Mesendoderm (in vitro differentiated cells): ENCODE results near the gene NIPAL4.

Experiments
- DNase-seq: peaks from one replicate; pipeline ENCODE4 v3.0.0; 2013
- H2AK5ac ChIP-seq: 2 replicates; pipeline ENCODE4 v1.6.1; 2013; ENCODE audit warnings: low read length, inconsistent platforms
- H2BK120ac ChIP-seq: 2 replicates; pipeline ENCODE4 v1.6.1; 2013; ENCODE audit warnings: low read depth, mild to moderate bottlenecking, low read length, moderate library complexity, mixed read lengths
- H2BK15ac ChIP-seq: replicated peaks from 2 replicates; pipeline ENCODE4 v1.6.1; 2013; ENCODE audit warnings: low read depth, mild to moderate bottlenecking, moderate library complexity
- H2BK5ac ChIP-seq: 2 replicates; pipeline ENCODE4 v1.6.1; 2013; ENCODE audit warnings: low read length, inconsistent platforms
- H3K18ac ChIP-seq: 2 replicates; pipeline ENCODE4 v1.6.1; 2013; ENCODE audit warnings: mild to moderate bottlenecking, low read length, mixed read lengths
- H3K23ac ChIP-seq: one replicate; pipeline ENCODE4 v1.6.1; 2013; ENCODE audit warnings: low read length
- H3K27ac ChIP-seq: 2 replicates; pipeline ENCODE4 v1.5.1; 2013; ENCODE audit warnings: low read depth, mild to moderate bottlenecking, inconsistent platforms, low read length, moderate library complexity
- H3K27me3 ChIP-seq: 2 replicates; pipeline ENCODE4 v1.6.1; 2013; ENCODE audit warnings: low read length, control low read depth, mild to moderate bottlenecking, inconsistent platforms; ENCODE audit not compliant: insufficient read depth, poor library complexity
- H3K36me3 ChIP-seq: 2 replicates; pipeline ENCODE4 v1.6.1; 2013; ENCODE audit warnings: low read length, inconsistent platforms; ENCODE audit not compliant: control insufficient read depth, insufficient read depth
- H3K4ac ChIP-seq: one replicate; pipeline ENCODE4 v1.6.1; 2013; ENCODE audit warnings: low read depth, mild to moderate bottlenecking, low read length, moderate library complexity
- H3K4me1 ChIP-seq: 2 replicates; pipeline ENCODE4 v1.6.1; 2013; ENCODE audit warnings: low read depth, low read length, inconsistent platforms; ENCODE audit not compliant: control insufficient read depth
- H3K4me2 ChIP-seq: 2 replicates; pipeline ENCODE4 v1.6.1; 2013; ENCODE audit warnings: low read length
- H3K4me3 ChIP-seq: 2 replicates; pipeline ENCODE4 v1.5.1; 2013; ENCODE audit warnings: mild to moderate bottlenecking, low read length
- H3K56ac ChIP-seq: one replicate; pipeline ENCODE4 v1.6.1; 2013; ENCODE audit warnings: low read length
- H3K79me1 ChIP-seq: 2 replicates; pipeline ENCODE4 v1.6.1; 2013; ENCODE audit warnings: low read length, inconsistent platforms
- H3K79me2 ChIP-seq: 2 replicates; pipeline ENCODE4 v1.6.1; 2013; ENCODE audit warnings: mild to moderate bottlenecking, low read length; ENCODE audit not compliant: control insufficient read depth, insufficient read depth
- H3K9ac ChIP-seq: 2 replicates; pipeline ENCODE4 v1.6.1; 2013; ENCODE audit warnings: low read length, inconsistent platforms
- H4K5ac ChIP-seq: one replicate; pipeline ENCODE4 v1.6.1; 2013; ENCODE audit warnings: low read length
- H4K8ac ChIP-seq: one replicate; pipeline ENCODE4 v1.6.1; 2013; ENCODE audit warnings: low read depth, mild to moderate bottlenecking, control low read depth, low read length, moderate library complexity
- WGBS: extraction: QIAGEN DNeasy Blood & Tissue Kit; methylation state at CpG from one replicate; pipeline ENCODE4 v1.1.7; 2013; ENCODE audit warnings: low lambda C conversion rate, missing lambda C conversion rate; ENCODE audit not compliant: insufficient coverage; ENCODE audit errors: extremely low coverage; 5-methylcytosine and 5-hydroxymethylcytosine counted together

Gene NIPAL4

GRCh38 chr5:157516626-157517325 lies 56.8 kb downstream of the NIPAL4 start:
- H3K9ac ChIP-seq, result no peak overlapping the region
- H3K79me1 ChIP-seq, result peaks cover 41% of the 10 kb centered on the region
- H2BK120ac ChIP-seq, result no peak overlapping the region
- H3K4me1 ChIP-seq, result peaks cover 4% of the 10 kb centered on the region
- H3K27me3 ChIP-seq, result no peaks in the 10 kb centered on the region
- no peak overlapping the region for H2BK5ac ChIP-seq
- H3K79me2 ChIP-seq, result peaks cover 17% of the 10 kb centered on the region
- H2AK5ac ChIP-seq, result no peak overlapping the region
- H4K8ac ChIP-seq, result no peak overlapping the region
- WGBS, result no CpG with 5 or more reads among the region's 5 CpGs
- H3K56ac ChIP-seq, result no peak overlapping the region
- no peak overlapping the region for H3K18ac ChIP-seq
- H3K4me3 ChIP-seq, result no peak overlapping the region
- H3K36me3 ChIP-seq, result peaks cover 45% of the 10 kb centered on the region
- H3K4me2 ChIP-seq, result no peak overlapping the region
- no peak overlapping the region for H2BK15ac ChIP-seq
- H4K5ac ChIP-seq, result no peak overlapping the region
- no peak overlapping the region for H3K23ac ChIP-seq
- H3K27ac ChIP-seq, result no peak overlapping the region
- no peak for DNase-seq
- no peak overlapping the region for H3K4ac ChIP-seq

GRCh38 chr5:157518963-157519362 lies 59.0 kb downstream of the NIPAL4 start:
- no peak overlapping the region for H3K4me2 ChIP-seq
- H2BK120ac ChIP-seq, result no peak overlapping the region
- H3K36me3 ChIP-seq, result peaks cover 36% of the 10 kb centered on the region
- peaks cover 32% of the 10 kb centered on the region for H3K79me2 ChIP-seq
- no peak overlapping the region for H4K5ac ChIP-seq
- H2AK5ac ChIP-seq, result no peak overlapping the region
- DNase-seq, result no peak
- no peak overlapping the region for H3K18ac ChIP-seq
- H3K79me1 ChIP-seq, result peaks cover 46% of the 10 kb centered on the region
- H3K23ac ChIP-seq, result no peak overlapping the region
- no peak overlapping the region for H3K4ac ChIP-seq
- no peak overlapping the region for H3K4me3 ChIP-seq
- no peak overlapping the region for H4K8ac ChIP-seq
- no peak overlapping the region for H3K56ac ChIP-seq
- H2BK15ac ChIP-seq, result no peak overlapping the region
- no peaks in the 10 kb centered on the region for H3K27me3 ChIP-seq
- H3K4me1 ChIP-seq, result peaks cover 4% of the 10 kb centered on the region
- no CpG with 5 or more reads among the region's 6 CpGs for WGBS
- no peak overlapping the region for H3K27ac ChIP-seq
- no peak overlapping the region for H2BK5ac ChIP-seq
- no peak overlapping the region for H3K9ac ChIP-seq

GRCh38 chr5:157519579-157520253 lies 59.7 kb downstream of the NIPAL4 start:
- peaks cover 34% of the 10 kb centered on the region for H3K36me3 ChIP-seq
- H3K4ac ChIP-seq, result no peak overlapping the region
- no peak overlapping the region for H2BK5ac ChIP-seq
- H3K9ac ChIP-seq, result no peak overlapping the region
- no peak for DNase-seq
- no peak overlapping the region for H2BK15ac ChIP-seq
- peaks cover 4% of the 10 kb centered on the region for H3K4me1 ChIP-seq
- WGBS, result no CpG with 5 or more reads among the region's 9 CpGs
- no peak overlapping the region for H3K18ac ChIP-seq
- no peak overlapping the region for H2AK5ac ChIP-seq
- H3K27me3 ChIP-seq, result no peaks in the 10 kb centered on the region
- no peak overlapping the region for H2BK120ac ChIP-seq
- H4K8ac ChIP-seq, result no peak overlapping the region
- no peak overlapping the region for H3K4me2 ChIP-seq
- peaks cover 52% of the 10 kb centered on the region for H3K79me1 ChIP-seq
- peaks cover 36% of the 10 kb centered on the region for H3K79me2 ChIP-seq
- H4K5ac ChIP-seq, result no peak overlapping the region
- no peak overlapping the region for H3K27ac ChIP-seq
- no peak overlapping the region for H3K56ac ChIP-seq
- H3K4me3 ChIP-seq, result no peak overlapping the region
- no peak overlapping the region for H3K23ac ChIP-seq

GRCh38 chr5:157520911-157521703 lies 61.1 kb downstream of the NIPAL4 start:
- no peak overlapping the region for H2BK15ac ChIP-seq
- no peak overlapping the region for H4K5ac ChIP-seq
- DNase-seq, result peak; percentile 62
- H3K4me2 ChIP-seq, result no peak overlapping the region
- no peak overlapping the region for H2BK5ac ChIP-seq
- H3K4ac ChIP-seq, result no peak overlapping the region
- WGBS, result no CpG with 5 or more reads among the region's 9 CpGs
- H3K9ac ChIP-seq, result no peak overlapping the region
- H3K79me1 ChIP-seq, result peaks cover 55% of the 10 kb centered on the region
- peaks cover 4% of the 10 kb centered on the region for H3K4me1 ChIP-seq
- H3K27ac ChIP-seq, result no peak overlapping the region
- no peak overlapping the region for H2AK5ac ChIP-seq
- H2BK120ac ChIP-seq, result no peak overlapping the region
- peaks cover 40% of the 10 kb centered on the region for H3K79me2 ChIP-seq
- no peak overlapping the region for H3K23ac ChIP-seq
- peaks cover 29% of the 10 kb centered on the region for H3K36me3 ChIP-seq
- H4K8ac ChIP-seq, result no peak overlapping the region
- H3K27me3 ChIP-seq, result no peaks in the 10 kb centered on the region
- H3K4me3 ChIP-seq, result no peak overlapping the region
- no peak overlapping the region for H3K18ac ChIP-seq
- no peak overlapping the region for H3K56ac ChIP-seq

GRCh38 chr5:157521704-157522029 lies 61.7 kb downstream of the NIPAL4 start:
- no peak overlapping the region for H3K23ac ChIP-seq
- H3K36me3 ChIP-seq, result peaks cover 25% of the 10 kb centered on the region
- H2BK5ac ChIP-seq, result no peak overlapping the region
- H3K4me1 ChIP-seq, result peaks cover 4% of the 10 kb centered on the region
- no peak overlapping the region for H3K27ac ChIP-seq
- H3K56ac ChIP-seq, result no peak overlapping the region
- peaks cover 41% of the 10 kb centered on the region for H3K79me2 ChIP-seq
- H3K4me3 ChIP-seq, result no peak overlapping the region
- no peaks in the 10 kb centered on the region for H3K27me3 ChIP-seq
- no peak overlapping the region for H4K5ac ChIP-seq
- DNase-seq, result no peak
- no peak overlapping the region for H2BK15ac ChIP-seq
- no peak overlapping the region for H3K9ac ChIP-seq
- H3K4me2 ChIP-seq, result no peak overlapping the region
- no peak overlapping the region for H2AK5ac ChIP-seq
- no peak overlapping the region for H3K18ac ChIP-seq
- no CpG with 5 or more reads among the region's 5 CpGs for WGBS
- no peak overlapping the region for H4K8ac ChIP-seq
- peaks cover 57% of the 10 kb centered on the region for H3K79me1 ChIP-seq
- no peak overlapping the region for H3K4ac ChIP-seq
- no peak overlapping the region for H2BK120ac ChIP-seq
